Astrocyte (in vitro differentiated cells and primary cell): Measurements from ENCODE around the gene CABCOCO1.

Experiments used
- CTCF ChIP-seq: IDR thresholded peaks from 2 replicates; pipeline ENCODE4 v1.5.1; 2011; ENCODE audit warnings: low read depth, mild to moderate bottlenecking, inconsistent platforms, low read length, moderate library complexity; ENCODE audit not compliant: insufficient read depth
- EZH2 ChIP-seq: IDR thresholded peaks from 2 replicates; pipeline ENCODE4 v1.6.1; 2012; ENCODE audit warnings: mild to moderate bottlenecking, low read length, inconsistent platforms; ENCODE audit not compliant: insufficient read depth

GRCh38 chr10:61633665-61634064 is 29.1 kb upstream of the CABCOCO1 start:
- no peak for TF ChIP-seq CTCF
- TF ChIP-seq EZH2, result no peak
